Naive thymus-derived CD4-positive, alpha-beta T cell (primary cell): ENCODE data around the gene COX6A1. TPM values are rescaled to one million over a fixed set of nuclear protein-coding genes. Genes with fewer than 3 reads are reported as not detected.
A peak's percentile ranks its signal among the peaks of the same experiment; 100 is the strongest.

Experiments
- ATAC-seq: fragments of 150-1000 bp; cut with Tn5 transposase; 2 replicates; pipeline ENCODE4 v1.10.0; 2021; ENCODE audit warnings: mild to moderate bottlenecking, moderate library complexity
- CTCF ChIA-PET: fragments of 350-600 bp; sonication (Branson Sonifier 250); formaldehyde crosslinking; loops from one replicate; lab custom pipeline; 2021; ENCODE audit warnings: antibody characterized with exemption; lab: Charles Lee
- POLR2A ChIA-PET: fragments of 350-600 bp; sonication (Branson Sonifier 250); formaldehyde crosslinking; loops from one replicate; lab custom pipeline; 2021; ENCODE audit warnings: antibody characterized with exemption, inconsistent platforms; lab: Charles Lee
- DNase-seq, 9 donors: peaks; one replicate each; pipeline versions ENCODE4 v3.0.0 to v3.0.0-alpha.2; 2020 to 2022; ENCODE audit warnings: mixed read lengths in 1 of 9
- H3K27ac ChIP-seq: one replicate; pipeline ENCODE4 v1.7.0; 2013; ENCODE audit warnings: mild to moderate bottlenecking, low read depth, low read length, moderate library complexity
- H3K27me3 ChIP-seq, 2 donors: one replicate each; pipeline ENCODE4 v1.7.0; 2013; ENCODE audit warnings: low read length in 2 of 2, mild to moderate bottlenecking in 2 of 2, moderate library complexity in 2 of 2; ENCODE audit not compliant: control insufficient read depth in 2 of 2, insufficient read depth in 2 of 2
- H3K36me3 ChIP-seq, 3 experiments: 1 replicate in 2 of 3; 2 replicates in 1 of 3; pipeline ENCODE4 v1.7.0; 2013; ENCODE audit warnings: low read length in 3 of 3, mild to moderate bottlenecking in 3 of 3, moderate library complexity in 1 of 3; ENCODE audit not compliant: insufficient read depth in 3 of 3, control insufficient read depth in 2 of 3
- H3K4me1 ChIP-seq, 2 donors: one replicate each; pipeline ENCODE4 v1.7.0; 2013; ENCODE audit warnings: low read length in 2 of 2, mild to moderate bottlenecking in 2 of 2, moderate library complexity in 1 of 2; ENCODE audit not compliant: control insufficient read depth in 2 of 2, insufficient read depth in 2 of 2
- H3K4me3 ChIP-seq: 2 replicates; pipeline ENCODE4 v1.7.0; 2013; ENCODE audit warnings: mild to moderate bottlenecking, low read length
- H3K9me3 ChIP-seq, 3 experiments: 1 replicate in 2 of 3; 2 replicates in 1 of 3; pipeline ENCODE4 v1.7.0; 2013; ENCODE audit warnings: low read length in 3 of 3; ENCODE audit not compliant: control insufficient read depth in 2 of 3
- H3K27ac Mint-ChIP-seq, 9 donors: one replicate each; pipeline ENCODE4 v1.8.0; 2020 to 2022; ENCODE audit warnings: mixed read lengths in 9 of 9, mild to moderate bottlenecking in 8 of 9, moderate library complexity in 5 of 9, inconsistent platforms in 2 of 9
- H3K27me3 Mint-ChIP-seq, 5 donors: one replicate each; pipeline ENCODE4 v1.8.0; 2021 to 2022; ENCODE audit warnings: mixed read lengths in 5 of 5, mild to moderate bottlenecking in 1 of 5
- H3K36me3 Mint-ChIP-seq, 5 donors: one replicate each; pipeline ENCODE4 v1.8.0; 2020 to 2022; ENCODE audit warnings: mixed read lengths in 5 of 5, mild to moderate bottlenecking in 3 of 5, inconsistent platforms in 1 of 5
- H3K4me1 Mint-ChIP-seq, 7 donors: one replicate each; pipeline ENCODE4 v1.8.0; 2020 to 2022; ENCODE audit warnings: mixed read lengths in 7 of 7, mild to moderate bottlenecking in 3 of 7, inconsistent platforms in 1 of 7
- H3K4me3 Mint-ChIP-seq, 10 donors: one replicate each; pipeline ENCODE4 v1.8.0; 2020 to 2022; ENCODE audit warnings: mild to moderate bottlenecking in 10 of 10, mixed read lengths in 10 of 10, moderate library complexity in 6 of 10, inconsistent platforms in 2 of 10
- H3K9me3 Mint-ChIP-seq, 11 donors: one replicate each; pipeline ENCODE4 v1.8.0; 2020 to 2022; ENCODE audit warnings: mixed read lengths in 11 of 11, mild to moderate bottlenecking in 4 of 11, inconsistent platforms in 1 of 11, moderate library complexity in 1 of 11
- intact Hi-C, 2 donors: fragments of 100-400 bp; cut with micrococcal nuclease; formaldehyde crosslinking; loops; one replicate each; pipeline ENCODE4 v1.15.1; 2023
- polyA plus RNA-seq, 2 donors: library from polyadenylated mRNA; unstranded; fragments of 300-500 nt; fragmentation: Illumina TruSeq; gene quantifications; one replicate each; pipeline ENCODE4 v1.2.3, GENCODE V29; 2021
- total RNA-seq, 6 experiments: library from RNA in 5 of 6; stranded (reverse) in 5 of 6; gene quantifications; 1 replicate in 5 of 6; 2 replicates in 1 of 6; pipeline ENCODE4 v1.2.3 and lab custom pipeline; 2021 to 2026

Gene COX6A1
- total and polyA plus RNA-seq, 7 experiments from 2014 or later: 118 to 782 (median 163) TPM

DNA sequence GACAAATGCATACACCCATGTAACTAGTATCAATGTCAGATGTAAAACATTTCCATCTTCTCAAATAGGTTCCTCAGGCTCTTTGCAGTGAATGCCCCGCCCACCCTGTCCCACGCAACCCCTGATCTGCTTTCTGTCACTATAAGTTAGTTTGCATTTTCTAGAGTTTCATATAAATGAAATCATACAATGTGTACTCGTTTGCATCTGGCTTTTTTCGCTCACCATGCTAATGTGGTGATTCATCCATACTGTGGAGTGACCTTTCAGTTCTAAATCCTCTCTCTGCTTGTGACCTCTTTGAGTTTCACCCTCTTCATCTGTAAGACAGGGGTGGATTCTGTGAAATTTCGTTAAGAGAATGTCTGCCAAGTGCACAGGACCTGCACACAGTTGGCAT lies 38.4 kb upstream of the COX6A1 start:
- intact Hi-C loops: no loop called here
- Mint-ChIP-seq H3K27ac (no peak overlapping the region), H3K36me3 (no peaks in the 10 kb centered on the region), H3K4me3 (no peak overlapping the region), H3K9me3 (no peaks in the 10 kb centered on the region), H3K4me1 (peaks cover 0 to 4% (median 0%) of the 10 kb centered on the region in 7 donors), H3K27me3 (peaks cover 16 to 42% (median 27%) of the 10 kb centered on the region in 5 donors)
- peaks cover 0 to 5% of the 10 kb centered on the region in 2 donors for H3K27me3 ChIP-seq
- CTCF ChIA-PET: no interaction called here
- no peak for ATAC-seq
- DNase-seq: no peak
- H3K4me3 ChIP-seq: no peak overlapping the region
- H3K4me1 ChIP-seq: no peaks in the 10 kb centered on the region
- no peak overlapping the region for H3K27ac ChIP-seq
- no peaks in the 10 kb centered on the region for H3K9me3 ChIP-seq
- no peaks in the 10 kb centered on the region for H3K36me3 ChIP-seq
- POLR2A ChIA-PET: no interaction called here

DNA sequence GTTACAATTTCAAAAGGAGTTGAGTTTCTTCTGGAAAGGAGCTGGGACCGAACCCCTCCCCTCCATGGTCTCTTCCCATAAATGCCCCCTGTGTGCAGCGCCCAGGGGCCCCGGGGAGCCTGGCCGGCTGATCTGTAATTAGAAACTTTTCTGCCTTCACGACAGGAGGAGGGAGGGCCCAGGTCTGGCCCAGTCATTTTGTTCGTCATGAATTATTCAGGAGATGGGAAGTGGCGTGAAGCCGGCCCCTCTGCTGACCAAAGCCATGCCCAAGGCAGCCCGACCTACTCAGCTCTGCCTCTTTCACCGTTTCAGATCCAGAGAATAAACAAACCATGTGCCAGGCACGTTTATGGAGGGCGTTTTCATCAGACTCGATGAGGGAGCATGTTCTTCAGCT lies 35.7 kb upstream of the COX6A1 start:
- intact Hi-C loops: no loop called here
- no peak overlapping the region for H3K27ac Mint-ChIP-seq
- Histone ChIP-seq H3K27ac (no peak overlapping the region), H3K36me3 (no peaks in the 10 kb centered on the region), H3K27me3 (peaks cover 0 to 5% of the 10 kb centered on the region in 2 donors), H3K9me3 (no peaks in the 10 kb centered on the region), H3K4me1 (no peaks in the 10 kb centered on the region), H3K4me3 (no peak overlapping the region)
- no peak overlapping the region for H3K4me3 Mint-ChIP-seq
- CTCF ChIA-PET: no interaction called here
- POLR2A ChIA-PET: no interaction called here
- H3K36me3 Mint-ChIP-seq: no peaks in the 10 kb centered on the region
- H3K4me1 Mint-ChIP-seq: peaks cover 0 to 3% (median 0%) of the 10 kb centered on the region in 7 donors
- DNase-seq: no peak
- H3K9me3 Mint-ChIP-seq: no peaks in the 10 kb centered on the region
- no peak for ATAC-seq
- peaks cover 8 to 29% (median 11%) of the 10 kb centered on the region in 5 donors for H3K27me3 Mint-ChIP-seq

DNA sequence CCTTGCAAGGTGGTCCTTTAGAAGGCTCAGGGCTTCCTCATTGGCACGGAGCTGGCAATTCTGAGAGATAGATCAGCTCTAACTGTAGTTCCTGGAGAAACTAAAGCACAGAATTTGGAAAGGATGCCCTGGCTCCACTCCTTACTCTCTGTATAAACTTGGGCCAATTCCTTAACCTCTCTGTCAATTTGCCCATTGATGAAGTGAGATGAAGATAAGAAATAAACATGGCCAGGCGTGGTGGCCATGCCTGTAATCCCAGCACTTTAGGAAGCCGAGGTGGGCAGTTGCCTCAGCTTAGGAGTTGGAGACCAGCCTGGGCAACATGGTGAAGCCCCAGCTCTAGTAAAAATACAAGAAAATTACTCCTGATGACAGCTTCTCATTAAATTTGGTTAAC lies 34.0 kb upstream of the COX6A1 start:
- ATAC-seq (no peak), DNase-seq (no peak)
- Mint-ChIP-seq H3K4me3 (no peak overlapping the region), H3K36me3 (no peaks in the 10 kb centered on the region), H3K27ac (no peak overlapping the region), H3K27me3 (peaks cover 4 to 24% (median 11%) of the 10 kb centered on the region in 5 donors), H3K9me3 (no peaks in the 10 kb centered on the region), H3K4me1 (peaks cover 0 to 3% (median 0%) of the 10 kb centered on the region in 7 donors)
- no peak overlapping the region for H3K4me3 ChIP-seq
- intact Hi-C loops: no loop called here
- no peaks in the 10 kb centered on the region for H3K4me1 ChIP-seq
- no peaks in the 10 kb centered on the region for H3K9me3 ChIP-seq
- ChIA-PET POLR2A (no interaction called here), CTCF (interaction anchor here (0.6 kb wide), 1 partner anchor 866 kb away, joined by 4 read pairs; no protein-coding TSS in a partner anchor)
- no peak overlapping the region for H3K27ac ChIP-seq
- H3K36me3 ChIP-seq: no peaks in the 10 kb centered on the region
- no peaks in the 10 kb centered on the region for H3K27me3 ChIP-seq

DNA sequence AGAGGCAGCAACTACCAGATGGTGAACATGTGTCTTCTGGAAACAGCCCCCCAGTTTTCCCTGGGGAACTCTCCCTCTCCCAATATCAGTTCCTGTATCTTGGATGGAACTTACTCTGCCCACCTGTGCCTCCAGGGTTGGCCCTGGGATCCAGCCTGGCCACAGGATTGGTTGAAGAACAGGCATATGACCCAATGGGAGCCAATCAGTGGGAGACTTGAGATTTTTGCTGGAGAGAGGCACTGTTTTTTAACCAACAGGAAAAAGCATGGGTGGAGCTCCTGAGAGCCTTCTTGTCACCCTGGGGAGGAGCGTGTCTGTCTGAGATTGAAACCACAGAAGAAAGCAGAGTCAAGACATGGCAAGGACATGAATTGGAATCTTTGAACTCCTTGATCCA lies 33.6 kb upstream of the COX6A1 start:
- Mint-ChIP-seq H3K4me1 (peaks cover 0 to 3% (median 0%) of the 10 kb centered on the region in 7 donors), H3K27ac (no peak overlapping the region), H3K27me3 (peaks cover 4 to 24% (median 11%) of the 10 kb centered on the region in 5 donors), H3K36me3 (no peaks in the 10 kb centered on the region), H3K9me3 (no peaks in the 10 kb centered on the region), H3K4me3 (no peak overlapping the region)
- DNase-seq (peak in 1 of 9 donors; percentile 8), ATAC-seq (no peak)
- ChIA-PET POLR2A (no interaction called here), CTCF (no interaction called here)
- H3K4me3 ChIP-seq: no peak overlapping the region
- no peaks in the 10 kb centered on the region for H3K4me1 ChIP-seq
- no peaks in the 10 kb centered on the region for H3K27me3 ChIP-seq
- H3K27ac ChIP-seq: no peak overlapping the region
- no peaks in the 10 kb centered on the region for H3K36me3 ChIP-seq
- H3K9me3 ChIP-seq: no peaks in the 10 kb centered on the region
- intact Hi-C loops: no loop called here

DNA sequence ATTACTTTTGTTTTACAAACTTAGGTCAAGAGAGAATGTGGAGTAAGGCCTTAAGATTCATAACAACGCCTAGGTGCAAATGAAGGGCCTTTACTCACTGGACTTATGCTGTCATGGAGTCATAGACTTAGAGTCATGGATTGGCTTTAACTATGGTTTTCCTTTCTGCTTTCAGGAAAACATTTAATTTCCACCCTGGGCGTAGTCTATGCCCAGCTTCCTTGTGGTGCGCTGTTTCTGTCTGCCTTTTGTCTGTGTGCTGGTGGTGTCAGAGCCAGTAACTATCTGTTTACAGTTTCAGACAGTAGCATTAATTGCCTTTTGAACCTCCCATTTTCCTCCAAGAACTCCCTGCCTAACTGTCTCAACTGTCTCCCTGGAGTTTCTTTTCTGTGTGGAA lies 31.8 kb upstream of the COX6A1 start:
- Histone ChIP-seq H3K27ac (no peak overlapping the region), H3K36me3 (no peaks in the 10 kb centered on the region), H3K27me3 (no peaks in the 10 kb centered on the region), H3K9me3 (no peaks in the 10 kb centered on the region), H3K4me1 (no peaks in the 10 kb centered on the region), H3K4me3 (no peak overlapping the region)
- Mint-ChIP-seq H3K4me3 (no peak overlapping the region), H3K27ac (no peak overlapping the region), H3K9me3 (no peaks in the 10 kb centered on the region), H3K36me3 (no peaks in the 10 kb centered on the region), H3K27me3 (peaks cover 0 to 11% (median 2%) of the 10 kb centered on the region in 5 donors), H3K4me1 (peaks cover 0 to 3% (median 0%) of the 10 kb centered on the region in 7 donors)
- ChIA-PET POLR2A (no interaction called here), CTCF (no interaction called here)
- ATAC-seq: no peak
- intact Hi-C loops: no loop called here
- DNase-seq: no peak

DNA sequence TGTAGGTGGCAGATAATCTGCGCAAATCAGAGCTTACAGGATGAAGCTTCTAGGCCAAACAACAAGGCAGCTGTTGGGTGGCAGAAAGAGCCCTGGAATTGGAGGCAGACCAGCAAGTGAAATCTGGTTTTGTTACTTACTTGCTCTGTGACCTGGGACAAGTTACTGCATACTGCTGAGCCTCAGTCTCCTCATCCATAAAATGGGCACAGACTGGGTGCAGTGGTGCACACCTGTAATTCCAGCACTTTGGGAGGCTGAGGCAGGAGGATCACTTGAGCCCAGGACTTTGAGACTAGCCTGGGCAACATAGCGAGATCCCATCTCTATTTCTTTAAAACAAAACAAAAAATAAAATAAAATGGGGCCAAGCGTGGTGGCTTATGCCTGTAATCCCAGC lies 31.4 kb upstream of the COX6A1 start:
- Mint-ChIP-seq H3K4me3 (no peak overlapping the region), H3K27me3 (peaks cover 0 to 11% (median 2%) of the 10 kb centered on the region in 5 donors), H3K4me1 (peaks cover 0 to 3% (median 0%) of the 10 kb centered on the region in 7 donors), H3K36me3 (no peaks in the 10 kb centered on the region), H3K9me3 (no peaks in the 10 kb centered on the region), H3K27ac (no peak overlapping the region)
- H3K27ac ChIP-seq: no peak overlapping the region
- ChIA-PET POLR2A (no interaction called here), CTCF (no interaction called here)
- no peak overlapping the region for H3K4me3 ChIP-seq
- H3K27me3 ChIP-seq: no peaks in the 10 kb centered on the region
- no peaks in the 10 kb centered on the region for H3K4me1 ChIP-seq
- DNase-seq (no peak), ATAC-seq (no peak)
- no peaks in the 10 kb centered on the region for H3K36me3 ChIP-seq
- intact Hi-C loops: no loop called here
- H3K9me3 ChIP-seq: no peaks in the 10 kb centered on the region

DNA sequence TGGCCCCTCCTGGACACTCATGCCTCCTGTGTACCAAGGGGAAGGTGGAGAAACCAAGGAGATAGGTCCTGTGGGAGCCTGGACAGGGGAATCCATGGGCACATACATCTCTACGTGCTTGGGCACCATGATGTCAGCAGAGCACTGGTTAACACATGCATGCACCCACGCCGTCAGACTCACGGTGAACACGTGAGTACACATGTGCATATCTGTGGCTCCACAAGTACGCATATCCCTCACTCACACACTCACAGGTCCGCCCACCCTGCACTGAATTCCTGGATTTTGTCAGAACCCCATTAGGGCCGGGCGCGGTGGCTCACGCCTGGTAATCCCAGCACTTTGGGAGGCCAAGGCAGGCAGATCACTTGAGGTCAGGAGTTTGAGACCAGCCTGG lies 29.1 kb upstream of the COX6A1 start:
- Mint-ChIP-seq H3K9me3 (no peaks in the 10 kb centered on the region), H3K27ac (no peak overlapping the region), H3K4me1 (peaks cover 0 to 3% (median 0%) of the 10 kb centered on the region in 7 donors), H3K4me3 (no peak overlapping the region), H3K36me3 (no peaks in the 10 kb centered on the region), H3K27me3 (peaks cover 0 to 5% (median 3%) of the 10 kb centered on the region in 5 donors)
- H3K9me3 ChIP-seq: no peaks in the 10 kb centered on the region
- ChIA-PET CTCF (no interaction called here), POLR2A (no interaction called here)
- H3K27ac ChIP-seq: no peak overlapping the region
- H3K27me3 ChIP-seq: no peaks in the 10 kb centered on the region
- H3K36me3 ChIP-seq: no peaks in the 10 kb centered on the region
- no peaks in the 10 kb centered on the region for H3K4me1 ChIP-seq
- ATAC-seq (no peak), DNase-seq (no peak)
- intact Hi-C loops: no loop called here
- H3K4me3 ChIP-seq: no peak overlapping the region
